ENCODE measurements around the gene C19orf73.
"Not testable (repeated sequence)": the region's sequence is repeated elsewhere in the genome, so short reads cannot be mapped to it uniquely, and the experiment has no call there.

DNA sequence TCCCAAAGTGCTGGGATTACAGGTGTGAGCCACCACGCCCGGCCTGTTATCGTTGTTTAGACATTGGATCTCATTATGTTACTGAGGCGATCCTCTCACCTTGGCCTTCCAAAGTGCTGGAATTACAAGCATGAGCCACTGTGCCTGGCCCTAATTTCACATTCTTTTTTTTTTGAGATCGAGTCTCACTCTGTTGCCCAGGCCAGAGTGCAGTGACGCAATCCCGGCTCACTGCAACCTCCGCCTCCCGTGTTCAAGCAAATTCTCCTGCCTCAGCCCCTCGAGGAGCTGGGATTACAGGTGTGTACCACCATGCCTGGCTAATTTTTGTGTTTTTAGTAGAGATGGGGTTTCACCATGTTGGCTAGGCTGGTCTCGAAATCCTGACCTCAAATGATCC, 4.3 kb upstream of the C19orf73 start:
- TF ChIP-seq ZFP30 (CRISPR knock-in tag; IDR thresholded peaks at IDR 0.05); CSDC2 (CRISPR knock-in tag; IDR thresholded peaks at IDR 0.05); TOX (CRISPR knock-in tag; IDR thresholded peaks at IDR 0.05; ENCODE audit: borderline replicate concordance); RARB (CRISPR knock-in tag; IDR thresholded peaks at IDR 0.05): not testable (repeated sequence)
